SH-SY5Y (cell line): ENCODE results near the gene SPR.

ENCODE experiments used
- GATA2 ChIP-seq: IDR thresholded peaks from 2 replicates; pipeline ENCODE4 v1.6.1; 2011; ENCODE audit warnings: mild to moderate bottlenecking, low read depth, low read length
- GATA3 ChIP-seq: IDR thresholded peaks from 2 replicates; pipeline ENCODE4 v1.6.1; 2011; ENCODE audit warnings: low read depth, mild to moderate bottlenecking, low read length, moderate library complexity

SPR gene

DNA sequence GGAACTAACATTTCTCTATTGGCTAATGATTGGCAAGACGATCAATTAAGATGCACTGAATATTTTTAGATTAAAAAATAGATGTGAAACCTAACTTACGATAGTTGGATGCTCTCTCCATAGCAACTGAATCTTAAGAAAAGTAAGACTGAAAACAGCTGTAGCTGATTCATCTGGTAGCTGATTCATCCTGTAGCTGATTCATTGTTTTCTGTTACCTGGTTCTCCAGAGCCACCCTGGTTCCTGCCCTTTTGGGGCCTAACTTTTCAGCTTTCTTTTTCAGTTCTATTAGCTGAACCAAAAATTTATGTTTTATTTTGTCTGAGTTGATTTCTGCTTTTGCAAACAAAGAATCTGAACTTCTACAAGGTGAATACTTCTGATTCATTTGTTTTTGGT is 22.7 kb upstream of the SPR start:
- TF ChIP-seq GATA3 (no peak), GATA2 (no peak)

DNA sequence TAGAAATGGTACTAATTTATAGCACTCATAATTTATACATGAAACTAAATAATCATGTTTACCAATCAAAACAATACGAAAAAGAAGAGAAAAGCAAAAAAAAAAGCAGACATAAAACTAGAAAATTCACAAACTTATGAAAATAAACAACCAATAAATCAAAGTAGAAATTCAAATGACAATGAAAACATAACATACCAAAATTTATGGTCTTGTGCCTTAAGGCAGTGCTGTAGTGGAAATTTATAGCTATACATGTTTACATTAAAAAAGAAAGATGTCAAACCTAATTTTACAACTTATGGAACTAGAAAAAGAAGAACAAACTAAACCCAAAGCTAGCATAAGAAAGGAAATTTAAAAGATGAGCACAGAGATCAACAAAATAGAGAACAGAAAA is 16.1 kb upstream of the SPR start:
- TF ChIP-seq GATA2, result no peak

DNA sequence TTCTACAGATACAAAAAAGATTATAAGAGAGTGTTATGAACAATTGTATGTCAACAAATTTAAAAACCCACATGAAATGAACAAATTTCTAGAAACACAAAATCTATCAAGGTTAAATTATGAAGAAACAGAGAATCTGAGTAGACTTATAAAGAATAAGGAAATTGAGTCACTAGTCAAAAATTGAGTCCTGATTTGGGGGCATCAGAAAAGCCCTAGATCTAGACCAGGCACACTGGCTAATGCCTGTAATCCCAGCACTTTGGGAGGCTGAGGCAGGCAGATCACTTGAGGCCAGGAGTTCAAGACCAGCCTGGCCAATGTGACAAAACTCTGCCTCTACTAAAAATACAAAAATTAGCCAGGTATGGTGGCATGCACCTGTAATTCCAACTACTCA is 15.3 kb upstream of the SPR start:
- TF ChIP-seq GATA3, result no peak
- no peak for TF ChIP-seq GATA2

DNA sequence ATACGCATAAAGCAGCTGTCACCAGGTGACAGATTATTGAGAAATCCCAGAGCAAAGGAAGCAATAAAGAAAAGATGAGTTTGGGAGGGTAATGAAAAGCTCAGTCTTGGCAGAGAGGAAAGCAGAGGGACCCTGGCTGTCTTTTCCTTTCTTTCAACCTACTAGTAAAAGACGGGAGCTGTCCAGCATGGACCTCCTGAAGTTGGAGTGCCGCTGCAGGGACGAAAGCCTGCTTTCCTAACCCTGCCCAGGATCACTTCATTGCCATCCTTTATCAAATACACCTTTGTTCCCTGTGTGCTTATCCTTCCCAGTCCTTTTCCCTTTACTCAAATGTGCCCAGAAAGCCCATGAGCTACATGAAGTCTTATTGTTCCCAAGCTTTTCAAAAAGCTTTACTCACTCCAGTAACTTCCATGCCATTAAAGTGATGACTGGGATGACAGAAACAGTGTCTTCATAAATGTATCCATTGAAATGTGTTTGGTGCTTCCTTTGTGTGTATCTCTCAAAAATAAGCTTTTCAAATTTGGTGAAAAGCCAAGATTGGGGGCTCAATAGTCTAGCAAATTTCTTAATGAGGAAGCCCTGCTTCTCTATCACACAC is 3.7 kb upstream of the SPR start:
- TF ChIP-seq GATA2 (no peak), GATA3 (no peak)

DNA sequence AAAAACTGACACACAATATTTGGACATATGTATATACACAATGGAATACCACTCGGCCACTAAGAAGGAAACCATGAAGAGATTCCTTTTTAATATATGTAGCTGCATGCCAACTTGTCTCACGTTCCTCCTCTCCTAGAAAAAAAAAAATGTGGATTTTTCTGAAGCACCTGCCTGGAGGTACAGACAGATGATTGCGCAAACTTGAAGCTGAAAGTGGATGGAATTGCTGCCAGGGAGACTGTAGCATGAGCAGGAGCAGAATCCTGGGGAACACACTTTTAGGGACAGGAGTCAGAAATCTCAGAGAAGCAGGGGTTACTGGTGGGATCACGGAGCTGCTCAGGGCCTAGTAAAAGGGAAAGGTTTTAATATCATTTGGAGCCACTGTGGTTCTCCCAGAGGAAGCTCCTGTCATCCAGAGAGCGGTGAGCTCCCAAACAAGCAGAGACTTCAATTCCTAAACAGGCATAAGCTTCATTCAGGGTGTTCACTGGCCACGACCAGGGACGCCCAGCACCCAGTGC is 640 bp upstream of the SPR start:
- TF ChIP-seq GATA2 (no peak), GATA3 (no peak)

DNA sequence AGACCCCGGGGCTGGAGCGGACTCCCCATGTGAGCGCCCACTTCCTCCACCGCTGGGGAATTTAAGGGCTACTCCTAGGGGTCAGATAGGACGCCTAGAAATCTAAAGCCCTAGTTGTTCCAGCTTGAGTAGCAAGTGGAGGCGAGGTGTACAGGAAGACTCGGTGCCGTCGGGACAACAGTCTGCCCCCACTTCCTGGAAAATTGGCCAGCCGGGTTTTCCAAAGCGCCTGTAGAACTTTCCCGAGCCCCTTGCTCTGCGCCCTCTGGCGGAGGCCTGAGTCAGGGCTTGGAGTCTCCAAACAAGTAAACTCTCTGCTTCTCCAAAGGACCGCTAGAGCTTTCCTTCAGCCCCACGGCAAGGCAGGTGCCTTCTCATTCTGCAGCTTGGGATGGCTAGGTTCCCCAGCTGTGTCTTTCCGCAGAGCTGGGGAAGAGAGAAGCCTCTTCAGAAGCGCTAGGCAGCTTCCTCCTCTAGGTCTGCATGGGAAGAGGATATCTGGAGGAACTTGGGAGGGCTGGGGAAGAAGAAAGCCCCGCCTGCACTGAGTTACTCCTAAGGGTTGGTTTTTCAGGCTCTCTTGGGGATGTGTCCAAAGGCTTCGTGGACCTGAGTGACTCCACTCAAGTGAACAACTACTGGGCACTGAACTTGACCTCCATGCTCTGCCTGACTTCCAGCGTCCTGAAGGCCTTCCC is 681 bp downstream of the SPR start:
- TF ChIP-seq GATA3 (no peak), GATA2 (0 out of 2 replicates have a peak, but pooled peaks have one; percentile 35)

DNA sequence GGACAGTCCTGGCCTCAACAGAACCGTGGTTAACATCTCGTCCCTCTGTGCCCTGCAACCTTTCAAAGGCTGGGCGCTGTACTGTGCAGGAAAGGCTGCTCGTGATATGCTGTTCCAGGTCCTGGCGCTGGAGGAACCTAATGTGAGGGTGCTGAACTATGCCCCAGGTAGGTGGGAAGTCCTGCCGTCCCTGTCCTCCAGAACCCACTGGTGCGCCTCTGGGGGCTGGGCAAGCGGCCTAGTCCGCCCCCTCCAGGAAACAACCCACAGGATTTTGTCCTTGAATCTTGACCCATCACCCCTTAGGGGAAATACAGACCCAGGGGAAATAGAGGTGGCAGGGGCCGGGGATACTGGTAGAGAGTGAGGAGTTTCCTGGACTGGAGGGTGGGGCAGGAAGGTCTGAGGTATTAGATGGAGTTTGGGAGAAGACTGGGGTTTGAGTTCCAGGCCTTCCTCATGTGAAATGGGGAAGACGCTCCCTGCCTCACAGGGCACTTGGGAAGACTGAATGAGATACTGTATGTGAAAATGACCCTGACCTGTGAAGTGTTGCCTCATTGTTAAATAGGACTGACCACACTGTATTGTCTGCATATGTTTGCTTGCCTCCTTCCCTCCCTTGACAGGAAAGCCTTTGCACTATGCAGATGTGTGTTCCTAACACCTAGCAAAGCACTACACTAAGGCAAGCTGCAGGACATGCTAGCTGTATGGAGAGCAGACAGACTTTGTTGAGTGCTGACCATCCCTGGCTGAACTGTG is 1.4 kb downstream of the SPR start:
- TF ChIP-seq GATA2, result no peak

DNA sequence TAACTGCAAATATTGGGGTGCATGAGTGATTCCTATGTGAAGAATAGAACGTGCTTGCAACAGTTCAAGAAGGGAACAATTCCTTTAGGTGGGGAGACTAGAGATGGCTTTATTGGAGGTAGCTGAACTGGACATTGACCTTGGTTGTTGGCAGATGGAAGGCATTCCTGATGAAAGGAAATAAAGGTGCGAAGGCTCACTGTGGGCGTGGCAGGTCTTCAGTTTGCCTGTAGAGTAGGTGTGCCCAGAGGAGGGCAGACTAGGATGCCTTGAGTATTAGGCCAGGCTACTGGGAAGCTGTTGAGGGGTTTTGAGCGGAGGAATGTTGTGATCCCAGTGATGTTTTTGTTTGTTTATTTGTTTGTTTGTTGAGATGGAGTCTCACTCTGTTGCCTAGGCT is 2.8 kb downstream of the SPR start:
- TF ChIP-seq GATA2 (no peak), GATA3 (no peak)

DNA sequence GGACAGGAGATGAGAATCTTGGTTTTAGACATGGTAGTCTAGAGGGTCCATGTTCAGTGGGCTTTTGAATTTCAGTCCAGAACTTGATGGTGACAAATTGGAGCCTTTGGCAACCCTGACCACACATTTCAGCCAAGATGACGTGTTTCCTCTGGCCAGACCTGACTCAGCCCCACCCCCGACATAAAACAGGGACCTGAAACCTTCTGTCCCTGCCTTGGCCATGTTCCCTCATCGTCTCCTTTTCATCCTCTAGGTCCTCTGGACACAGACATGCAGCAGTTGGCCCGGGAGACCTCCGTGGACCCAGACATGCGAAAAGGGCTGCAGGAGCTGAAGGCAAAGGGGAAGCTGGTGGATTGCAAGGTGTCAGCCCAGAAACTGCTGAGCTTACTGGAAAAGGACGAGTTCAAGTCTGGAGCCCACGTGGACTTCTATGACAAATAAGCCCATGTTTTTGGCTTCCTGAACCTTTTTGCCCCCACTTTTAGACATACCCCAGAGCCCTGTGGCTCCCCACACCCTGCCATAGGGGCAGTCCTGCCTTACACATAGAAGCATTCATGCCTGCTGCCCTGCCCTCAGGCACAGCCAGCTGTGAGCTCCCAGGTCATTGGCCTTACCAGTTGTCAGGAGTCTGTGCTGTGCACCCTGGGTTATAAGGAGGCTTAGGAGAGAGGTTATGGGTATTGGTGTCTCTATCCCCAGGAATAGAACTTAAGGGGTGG is 4.0 kb downstream of the SPR start:
- TF ChIP-seq GATA2 (no peak), GATA3 (no peak)

DNA sequence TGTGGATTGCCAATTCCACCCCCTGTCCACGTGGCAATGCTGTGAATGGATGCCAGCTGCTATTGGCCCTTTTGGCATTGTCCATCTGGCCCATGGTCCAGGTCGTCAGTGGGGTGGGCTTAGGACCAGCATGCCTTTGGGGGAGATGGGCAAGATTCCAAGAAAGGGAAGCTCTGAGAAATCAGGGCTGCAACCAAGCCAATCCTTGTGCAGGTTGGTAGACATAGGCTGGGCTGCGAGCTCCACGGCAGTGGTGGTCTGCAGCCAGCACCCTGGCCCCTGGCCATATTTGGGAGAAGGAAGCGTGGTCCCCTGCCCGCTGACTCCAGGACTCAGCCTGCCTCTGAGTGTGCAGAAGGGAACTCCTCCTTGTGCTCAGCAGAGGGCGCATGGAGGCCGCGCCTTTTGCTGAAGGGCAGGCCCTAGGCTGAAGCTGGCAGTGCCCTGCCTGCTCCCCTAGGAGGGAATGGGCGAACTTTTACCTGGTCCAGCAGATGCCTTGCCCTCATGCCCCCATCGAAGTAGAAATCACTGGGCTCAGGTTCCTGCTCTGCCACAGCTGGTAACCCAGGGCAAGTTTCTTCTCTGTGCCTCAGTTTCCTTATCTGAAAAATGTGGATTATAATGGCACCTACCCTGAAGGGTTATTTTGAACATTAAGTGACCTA is 5.4 kb downstream of the SPR start:
- no peak for TF ChIP-seq GATA2
- no peak for TF ChIP-seq GATA3

DNA sequence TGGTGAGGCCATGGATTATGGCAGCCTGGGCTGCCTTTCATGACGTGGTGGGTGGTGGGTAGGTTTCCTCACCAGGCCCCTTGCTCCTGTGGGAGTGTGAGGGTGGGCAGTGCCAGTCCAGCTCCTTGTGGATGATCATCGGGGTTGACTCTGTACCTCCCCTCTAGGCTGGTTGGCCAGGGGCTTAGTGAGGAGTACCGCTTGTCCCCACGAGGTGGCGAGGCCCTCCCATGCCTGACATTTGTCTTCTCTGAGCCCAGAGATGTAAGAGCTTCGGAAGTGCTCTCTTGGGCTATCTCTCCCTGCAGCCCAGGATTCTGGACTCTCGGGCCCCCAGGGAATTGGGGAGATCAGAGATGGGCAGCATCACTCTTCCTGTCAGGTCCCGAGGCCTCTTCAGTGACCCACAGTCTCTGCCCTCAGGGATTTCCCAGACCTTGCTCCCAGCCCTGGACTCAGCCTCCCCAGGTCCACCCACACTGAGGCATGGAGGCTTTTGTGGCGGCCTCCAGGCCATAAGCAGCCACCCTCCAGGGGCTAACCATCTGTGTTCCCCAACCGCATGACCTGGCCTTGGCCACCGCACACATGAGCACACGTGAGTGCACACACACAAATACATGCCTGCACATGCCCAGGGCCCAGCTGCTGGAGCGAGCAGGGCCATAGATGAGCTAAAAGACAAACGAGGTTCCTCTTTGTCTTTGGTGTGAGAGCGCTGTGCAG is 6.5 kb downstream of the SPR start:
- no peak for TF ChIP-seq GATA2

DNA sequence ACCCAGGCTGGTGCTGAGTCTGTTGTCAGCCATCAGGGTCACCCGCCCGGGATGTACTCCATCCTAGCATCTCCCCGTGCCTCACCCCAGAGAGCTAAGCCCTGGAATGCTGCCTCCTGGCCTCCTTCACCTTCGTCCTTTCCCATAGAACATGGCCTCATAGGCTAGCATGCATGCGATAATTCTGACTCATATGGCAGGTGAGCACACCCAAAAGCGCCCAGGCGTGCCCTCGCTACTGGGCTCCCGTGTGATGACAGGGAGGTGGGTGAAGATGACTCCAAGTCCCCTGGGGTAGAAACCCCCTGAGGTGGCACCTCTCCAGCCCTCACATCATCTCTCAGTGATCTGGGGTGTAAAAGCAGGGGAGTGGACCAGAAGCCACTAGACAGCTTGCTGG is 7.3 kb downstream of the SPR start:
- no peak for TF ChIP-seq GATA2
- TF ChIP-seq GATA3, result no peak

DNA sequence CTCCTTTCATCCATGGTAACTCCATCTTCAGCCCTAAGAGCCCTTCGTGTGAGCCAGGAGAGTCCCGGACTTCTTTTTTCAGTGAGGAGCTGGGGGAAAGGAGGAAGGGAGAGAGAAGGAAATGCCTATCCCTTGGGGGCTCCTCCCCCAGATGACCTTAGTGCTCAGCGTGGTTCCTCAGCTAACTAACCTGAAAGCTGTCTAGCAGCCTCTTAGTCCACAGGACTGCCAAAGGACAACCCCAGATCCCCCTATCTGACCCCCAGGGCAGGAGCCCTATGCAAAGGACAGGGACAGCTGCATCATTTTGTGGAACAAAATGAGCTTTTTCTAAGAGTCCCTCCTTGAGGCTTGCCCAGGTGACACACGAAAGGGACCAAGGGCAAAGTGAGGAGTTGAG is 7.9 kb downstream of the SPR start:
- TF ChIP-seq GATA3 (no peak), GATA2 (no peak)

DNA sequence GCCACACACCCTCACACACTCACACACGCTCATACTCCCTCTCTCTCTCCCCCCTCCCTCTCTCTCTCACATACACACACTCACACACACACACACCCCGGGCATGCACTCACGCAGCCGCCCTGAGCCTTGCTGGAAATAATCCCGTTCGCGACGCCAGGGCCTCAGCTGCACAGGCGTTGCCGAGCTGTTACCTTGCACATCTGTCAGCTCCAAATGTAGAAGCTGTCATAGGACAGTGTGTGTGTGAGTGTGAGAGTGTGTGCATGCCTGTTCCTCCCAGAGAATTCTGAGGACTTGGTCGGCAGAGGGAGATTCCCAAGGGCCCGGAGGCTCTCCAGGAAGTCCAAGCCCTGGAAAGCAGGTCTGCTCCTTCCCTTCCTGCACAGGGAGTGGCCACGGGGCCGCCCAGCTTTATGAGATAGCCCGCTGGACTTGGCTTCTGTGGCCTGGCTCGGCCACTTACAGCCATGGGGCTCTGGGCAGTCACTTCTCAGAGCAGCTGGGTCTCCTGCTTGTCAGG is 8.6 kb downstream of the SPR start:
- TF ChIP-seq GATA3 (no peak), GATA2 (no peak)

DNA sequence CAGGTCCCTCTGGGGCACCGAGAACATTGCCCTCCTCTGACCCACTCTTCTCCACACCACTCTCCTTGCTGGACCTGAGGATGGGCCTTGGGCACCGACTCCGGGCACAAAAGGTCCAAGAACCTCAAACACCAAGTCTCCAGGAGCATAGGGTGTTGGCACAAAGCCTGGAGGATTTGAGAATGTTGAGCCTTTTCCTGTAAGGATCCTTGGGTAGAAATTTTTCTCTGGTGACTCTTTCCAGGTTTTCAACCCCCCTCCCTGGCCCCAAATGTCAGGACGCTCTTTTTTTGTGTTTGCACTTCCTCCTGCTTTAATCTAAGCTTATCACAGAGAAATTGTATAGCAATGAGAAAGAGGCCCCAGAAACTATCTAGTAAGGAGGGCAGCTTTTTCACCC is 9.2 kb downstream of the SPR start:
- no peak for TF ChIP-seq GATA3
- TF ChIP-seq GATA2, result no peak
